B cell (primary cell): ENCODE results near the gene HACD1.

ENCODE experiments used
- CTCF ChIP-seq: fragments of 200-600 bp; IDR thresholded peaks from one replicate; pipeline ENCODE4 v1.8.0; 2022; ENCODE audit warnings: antibody characterized with exemption, mild to moderate bottlenecking
- EZH2 ChIP-seq: IDR thresholded peaks from 2 replicates; pipeline ENCODE4 v1.6.1; 2012; ENCODE audit warnings: borderline replicate concordance, low read depth, mild to moderate bottlenecking, moderate library complexity, low read length; ENCODE audit not compliant: insufficient read depth, poor library complexity, severe bottlenecking

- TF ChIP-seq CTCF (no peak), EZH2 (no peak)
These were observed 16.2 kb upstream of the HACD1 start for GRCh38 chr10:17633353-17633752.
